HG03095 (cell line): Measurements from ENCODE around the gene MDM1.
A peak's percentile ranks its signal among the peaks of the same experiment; 100 is the strongest.

Experiments used
- ATAC-seq: cut with Tn5 transposase; IDR thresholded peaks from one replicate; pipeline ENCODE4 v1.9.1; 2021; ENCODE audit warnings: moderate library complexity; ENCODE audit not compliant: unreplicated experiment

Gene MDM1, protein sequence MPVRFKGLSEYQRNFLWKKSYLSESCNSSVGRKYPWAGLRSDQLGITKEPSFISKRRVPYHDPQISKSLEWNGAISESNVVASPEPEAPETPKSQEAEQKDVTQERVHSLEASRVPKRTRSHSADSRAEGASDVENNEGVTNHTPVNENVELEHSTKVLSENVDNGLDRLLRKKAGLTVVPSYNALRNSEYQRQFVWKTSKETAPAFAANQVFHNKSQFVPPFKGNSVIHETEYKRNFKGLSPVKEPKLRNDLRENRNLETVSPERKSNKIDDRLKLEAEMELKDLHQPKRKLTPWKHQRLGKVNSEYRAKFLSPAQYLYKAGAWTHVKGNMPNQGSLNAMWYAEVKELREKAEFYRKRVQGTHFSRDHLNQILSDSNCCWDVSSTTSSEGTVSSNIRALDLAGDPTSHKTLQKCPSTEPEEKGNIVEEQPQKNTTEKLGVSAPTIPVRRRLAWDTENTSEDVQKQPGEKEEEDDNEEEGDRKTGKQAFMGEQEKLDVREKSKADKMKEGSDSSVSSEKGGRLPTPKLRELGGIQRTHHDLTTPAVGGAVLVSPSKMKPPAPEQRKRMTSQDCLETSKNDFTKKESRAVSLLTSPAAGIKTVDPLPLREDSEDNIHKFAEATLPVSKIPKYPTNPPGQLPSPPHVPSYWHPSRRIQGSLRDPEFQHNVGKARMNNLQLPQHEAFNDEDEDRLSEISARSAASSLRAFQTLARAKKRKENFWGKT

DNA sequence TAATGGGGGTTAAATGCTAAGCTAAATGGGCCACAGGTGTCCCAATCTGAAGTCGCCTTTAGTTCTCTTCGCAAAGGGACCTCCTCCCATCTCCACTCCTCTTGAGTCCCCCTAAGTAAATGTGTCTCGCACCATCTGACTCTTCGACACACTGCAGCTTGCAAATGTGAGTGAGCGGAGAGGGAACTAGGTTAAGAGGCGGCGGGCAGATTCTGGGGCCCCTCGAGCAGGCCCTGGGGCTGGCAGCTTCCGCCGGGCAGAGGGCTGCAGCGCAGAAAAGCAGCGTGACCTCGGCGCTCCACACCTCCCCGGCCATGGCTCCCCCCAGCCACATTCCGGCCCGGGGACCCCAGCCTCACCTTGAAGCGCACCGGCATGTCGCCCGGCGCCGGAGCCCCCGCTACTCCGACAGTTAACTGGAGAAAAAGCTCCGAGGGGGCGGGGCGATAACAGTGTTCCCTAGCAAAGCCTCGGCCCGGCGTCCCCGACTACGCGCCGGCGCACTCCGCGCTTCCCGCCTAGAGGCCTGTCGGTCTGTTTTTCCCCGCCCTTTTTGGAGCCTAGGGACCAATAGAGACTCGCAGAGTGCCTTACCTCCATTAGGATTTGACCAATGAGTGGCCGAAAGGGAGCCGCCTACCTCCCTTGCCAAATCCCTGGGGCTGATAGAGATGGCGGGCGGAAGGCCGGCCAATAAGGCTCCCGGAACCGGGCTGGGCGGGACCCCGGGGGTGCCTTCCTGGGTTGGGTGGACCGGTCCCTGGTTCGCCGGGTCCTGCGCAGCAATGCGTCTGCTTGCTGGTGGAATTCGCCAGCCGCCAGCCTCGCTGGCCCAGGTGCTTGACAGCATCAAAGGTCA, at the start of gene MDM1:
Gene MDM1, minus strand, starts transcription at position 494 of the 859 bp plus-strand sequence. Its CDS starts 117 bp downstream, at position 377.
- ATAC-seq: peak; percentile 99

- ATAC-seq: no peak
These were observed 49.5 kb upstream of the MDM1 start for GRCh38 chr12:68381476-68382219.

DNA sequence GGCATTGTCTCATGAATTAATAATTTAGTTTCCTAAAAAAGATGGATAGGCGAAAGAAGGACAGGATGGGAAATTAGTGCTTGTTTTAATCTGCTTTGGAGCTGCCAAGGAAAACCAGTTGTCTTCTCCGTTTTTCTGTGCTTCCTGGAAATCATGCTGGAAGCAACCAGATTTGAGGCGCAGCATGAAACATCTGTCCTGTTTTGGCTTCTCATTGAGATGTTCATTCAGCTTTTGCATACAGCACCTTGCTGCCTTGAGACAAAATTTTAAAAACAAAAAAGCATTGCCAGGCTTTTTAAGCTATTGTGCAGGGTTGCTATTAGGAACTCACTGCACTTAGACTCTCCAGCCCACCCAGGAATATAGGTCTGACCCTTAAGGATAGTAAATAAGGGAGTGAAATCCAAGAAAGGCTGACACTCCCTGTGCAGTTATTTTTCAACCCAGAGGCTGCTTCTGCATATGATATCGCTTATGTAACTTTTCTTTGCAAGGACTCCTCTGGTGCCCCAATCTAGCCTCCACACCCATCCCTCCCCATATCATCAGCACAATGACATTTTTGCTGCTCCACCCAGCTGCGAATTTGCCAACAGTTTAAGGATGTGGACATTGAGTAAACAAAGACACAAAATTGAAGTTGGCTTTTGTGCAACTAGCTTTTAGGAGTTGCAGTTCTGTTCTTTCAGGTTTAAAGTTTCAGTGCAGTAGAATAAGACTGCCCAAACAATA, 46.9 kb upstream of the MDM1 start:
- no peak for ATAC-seq

- ATAC-seq: no peak
These were observed 45.7 kb upstream of the MDM1 start for GRCh38 chr12:68377881-68378280.

GRCh38 chr12:68376901-68377300, 44.7 kb upstream of the MDM1 start:
- ATAC-seq: no peak

DNA sequence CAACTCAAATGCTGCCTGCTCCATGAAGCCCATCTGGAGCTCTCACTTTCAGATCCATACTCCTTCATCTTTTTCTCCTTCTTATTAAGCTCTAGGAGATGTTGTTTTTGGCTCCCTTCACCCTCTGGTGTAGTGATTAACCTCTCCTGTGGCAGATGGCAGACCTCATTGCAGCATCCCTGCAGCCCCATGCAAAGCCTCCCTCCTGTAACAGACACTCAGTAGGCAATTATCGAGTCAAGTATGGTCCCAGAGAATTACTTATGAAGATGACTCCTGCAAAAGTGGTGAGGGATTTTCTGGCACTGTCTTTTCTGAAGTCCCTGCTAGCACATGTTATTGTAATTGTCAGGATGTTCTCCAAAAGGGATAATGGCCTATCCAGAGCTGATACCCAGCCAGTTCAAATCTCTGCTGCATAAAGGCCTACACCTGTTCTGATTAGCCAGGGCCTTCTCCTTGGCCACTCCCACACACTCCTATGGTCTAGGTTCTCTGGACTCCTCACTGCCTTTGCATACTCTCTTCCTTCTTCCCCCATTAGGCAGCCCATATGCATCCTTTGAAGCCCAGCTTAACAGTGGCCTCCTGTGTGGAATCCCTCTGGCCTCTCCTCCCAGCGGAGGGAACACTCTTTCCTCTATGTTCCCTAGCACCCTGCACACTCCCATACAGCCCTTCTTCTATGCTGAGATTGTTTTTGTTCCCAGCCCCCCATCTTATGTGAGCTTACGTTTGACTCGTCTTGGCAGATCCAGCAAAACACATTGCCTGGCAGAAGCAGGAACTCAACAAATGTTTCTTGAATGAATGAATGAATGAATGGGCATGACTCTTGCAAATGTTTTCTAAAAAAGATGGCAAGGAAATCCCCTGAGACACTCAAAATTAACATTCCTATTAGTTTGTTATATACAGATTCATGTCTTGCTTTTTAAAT, 43.9 kb upstream of the MDM1 start:
- ATAC-seq: no peak

DNA sequence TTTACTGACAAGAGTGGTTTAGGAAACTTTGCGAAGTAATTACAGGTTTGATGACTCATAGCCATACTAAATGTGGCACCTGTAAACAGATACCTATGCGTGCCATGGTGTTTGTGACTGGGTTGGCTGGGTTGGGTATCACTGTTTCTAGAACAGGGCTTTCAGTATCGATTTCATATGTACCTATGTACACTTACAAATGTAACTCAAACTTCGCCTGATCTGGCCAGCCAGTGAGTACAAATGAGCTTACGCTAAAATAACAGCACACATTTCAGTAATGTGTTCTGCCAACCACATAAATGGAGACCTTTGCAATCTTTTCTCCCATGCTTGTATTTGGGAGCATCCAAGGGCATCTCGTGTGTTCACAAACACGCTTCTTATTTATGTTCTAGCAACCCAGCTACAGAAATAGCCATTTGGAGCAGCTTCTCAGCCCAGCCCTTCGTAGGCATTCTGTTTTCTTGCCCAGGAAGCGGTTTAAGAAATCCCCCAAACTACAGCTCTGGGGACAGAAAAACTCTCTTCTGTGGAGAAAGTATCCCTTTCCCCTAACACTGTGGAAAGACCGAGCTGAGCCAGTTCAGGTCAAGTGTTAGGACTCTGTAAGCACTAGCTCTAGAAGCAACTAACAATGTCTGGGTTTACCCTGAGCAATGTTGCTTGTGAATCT, 42.3 kb upstream of the MDM1 start:
- ATAC-seq: peak; percentile 93

DNA sequence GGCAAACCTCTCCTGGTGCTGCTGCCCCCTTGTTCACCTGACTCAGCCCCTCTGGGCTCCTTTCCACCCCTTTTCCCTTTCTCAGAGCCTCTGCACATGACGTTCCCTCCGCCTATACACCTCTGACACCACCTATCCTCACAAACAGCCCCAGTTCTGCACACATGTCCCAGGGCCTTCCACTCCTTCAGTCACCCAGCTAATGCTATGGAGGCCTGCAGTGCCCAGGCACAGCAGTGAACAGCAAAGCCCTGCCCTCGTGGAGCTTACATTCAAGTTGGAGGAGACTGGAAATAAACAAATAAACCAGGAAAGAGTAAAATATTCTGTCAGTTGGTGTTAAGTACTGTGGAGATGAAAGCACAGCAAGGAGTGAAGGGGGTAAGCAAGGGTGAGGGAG, 38.5 kb upstream of the MDM1 start:
- ATAC-seq: no peak

DNA sequence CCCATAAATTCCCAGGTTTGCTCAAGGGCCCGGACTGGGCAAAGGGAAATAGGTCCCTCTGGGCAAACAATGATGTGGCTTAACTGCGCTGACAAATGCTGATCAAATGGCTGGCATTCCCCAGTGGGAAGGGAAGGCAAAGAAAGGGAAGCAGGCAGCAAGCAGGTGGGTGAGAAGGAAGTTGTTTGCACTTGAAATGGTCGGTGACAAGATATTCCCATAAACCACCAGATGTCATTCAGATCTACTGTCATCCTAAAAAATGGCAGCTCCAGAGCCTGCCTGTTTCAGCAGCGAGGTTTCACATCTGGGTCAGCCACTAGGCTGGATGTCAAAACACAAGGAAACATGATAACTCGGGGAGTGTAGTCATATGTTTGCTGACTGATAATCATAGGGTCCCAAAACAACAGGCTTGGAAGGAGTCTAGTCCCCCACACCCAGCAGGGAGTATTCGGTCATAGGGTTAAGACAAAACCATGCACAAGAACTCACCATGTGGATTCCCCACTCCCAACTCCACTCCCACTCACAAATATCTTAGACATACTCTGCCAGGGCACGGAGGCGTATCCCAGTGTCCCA, 37.9 kb upstream of the MDM1 start:
- no peak for ATAC-seq

DNA sequence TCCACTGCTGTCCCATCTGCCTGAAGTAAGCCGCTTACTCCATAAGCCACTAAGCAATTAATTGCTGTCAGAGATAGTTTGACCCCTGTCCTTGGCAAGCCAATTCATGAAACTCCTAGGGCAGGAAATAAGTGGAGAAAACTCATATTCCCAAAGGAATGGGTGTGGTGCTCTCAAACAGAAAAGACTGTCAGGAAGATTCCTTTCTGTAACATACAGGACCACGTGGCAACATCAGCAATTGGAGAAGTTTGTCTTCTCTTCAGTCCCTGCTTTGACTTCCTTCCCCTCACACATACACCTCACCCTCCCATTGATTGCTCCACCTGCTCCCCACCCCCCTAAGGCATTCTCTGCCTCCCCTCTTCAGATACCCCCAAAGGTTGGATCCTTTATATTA, 36.2 kb upstream of the MDM1 start:
- ATAC-seq: no peak

DNA sequence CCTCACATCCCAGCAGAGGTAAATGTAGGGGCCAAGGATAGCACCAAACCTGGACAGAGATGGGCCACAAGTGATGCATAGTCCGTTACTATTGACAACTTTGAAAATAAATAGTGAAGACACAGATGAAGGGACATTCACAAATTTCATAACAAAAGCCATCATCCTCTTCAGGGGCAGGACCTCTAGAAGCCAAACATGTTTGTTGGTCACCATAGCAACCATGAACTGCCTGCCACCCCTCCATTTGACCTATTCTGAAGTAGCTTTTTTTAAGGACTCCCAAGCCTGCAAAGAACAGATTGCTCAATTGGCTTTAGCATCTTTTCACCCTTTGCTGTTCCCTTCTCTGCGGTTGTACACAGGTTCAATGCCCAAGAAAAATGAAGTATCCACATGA, 35.7 kb upstream of the MDM1 start:
- ATAC-seq: no peak

DNA sequence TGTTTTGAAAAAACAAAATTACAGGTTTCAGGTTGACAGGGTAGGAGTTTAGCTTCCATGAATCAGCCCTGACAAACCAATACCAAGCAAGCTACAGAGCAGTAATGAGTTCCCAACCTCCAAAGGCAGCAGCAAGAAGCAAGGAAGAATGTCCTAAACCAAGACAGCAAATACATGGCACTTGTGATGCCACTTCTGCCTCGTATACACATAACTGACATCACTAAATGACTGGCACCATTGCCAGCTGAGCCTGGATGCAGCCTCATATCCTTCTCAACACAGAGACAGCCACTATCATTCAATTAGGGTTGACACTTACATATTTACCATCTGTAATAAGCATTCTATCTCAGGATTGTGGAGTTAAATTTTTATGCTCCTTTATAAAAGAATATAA, 35.0 kb upstream of the MDM1 start:
- no peak for ATAC-seq

DNA sequence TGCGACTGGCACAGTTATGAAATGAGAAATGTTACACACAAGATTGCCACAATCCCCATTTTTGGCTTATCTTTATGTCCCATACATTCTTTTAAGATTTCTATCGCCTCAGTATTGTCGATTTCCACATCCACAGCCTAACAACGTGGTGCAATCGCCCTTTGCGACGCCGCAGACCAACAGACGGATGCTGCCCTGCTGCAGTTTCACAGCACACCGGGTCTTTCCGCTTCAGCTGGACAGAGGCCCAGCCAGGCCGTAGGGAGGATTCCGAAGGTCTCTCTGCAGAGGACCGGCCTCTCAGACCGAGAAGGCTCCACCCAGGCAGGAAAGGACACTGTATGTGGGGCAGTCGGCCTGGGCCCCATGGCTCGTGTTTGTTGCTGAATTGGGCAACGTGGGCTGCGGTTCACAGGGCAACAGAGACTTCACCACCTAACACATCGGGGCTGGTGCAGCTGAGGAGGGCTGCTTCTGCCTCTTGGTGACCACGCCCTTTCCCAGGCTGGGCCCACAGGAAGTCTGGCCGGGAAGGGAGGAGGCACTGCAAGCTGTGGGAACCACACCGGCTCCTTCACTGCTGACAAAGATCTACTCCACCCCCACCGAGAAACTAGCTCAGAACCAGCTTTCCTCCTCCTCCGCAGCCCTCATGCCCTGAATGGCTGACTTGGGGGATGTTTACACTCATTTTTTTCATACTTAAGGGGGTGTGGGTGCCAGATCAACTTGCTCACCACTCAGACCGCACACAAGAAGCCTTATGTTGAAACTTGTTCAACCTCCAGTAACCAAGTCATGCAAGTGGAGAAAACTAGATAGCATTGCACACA, 32.9 kb upstream of the MDM1 start:
- peak; percentile 85 for ATAC-seq

DNA sequence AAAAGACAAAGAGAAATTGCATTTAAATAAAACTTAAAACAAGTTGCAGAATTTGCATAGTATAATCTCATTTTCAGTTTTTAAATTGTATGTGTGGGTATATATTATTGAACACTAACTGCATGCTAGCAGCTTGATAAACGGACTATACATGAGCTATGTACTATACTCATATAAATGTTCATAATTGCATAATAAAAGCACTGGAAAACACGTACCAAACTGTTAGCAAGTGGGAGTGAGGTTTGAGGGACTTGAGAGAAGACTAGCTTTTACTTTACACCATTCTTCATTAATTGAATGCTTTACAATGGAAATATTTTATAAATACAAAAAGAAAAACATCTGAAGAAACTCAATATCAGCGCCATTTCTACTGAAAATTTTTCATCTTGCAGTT, 32.2 kb upstream of the MDM1 start:
- no peak for ATAC-seq

DNA sequence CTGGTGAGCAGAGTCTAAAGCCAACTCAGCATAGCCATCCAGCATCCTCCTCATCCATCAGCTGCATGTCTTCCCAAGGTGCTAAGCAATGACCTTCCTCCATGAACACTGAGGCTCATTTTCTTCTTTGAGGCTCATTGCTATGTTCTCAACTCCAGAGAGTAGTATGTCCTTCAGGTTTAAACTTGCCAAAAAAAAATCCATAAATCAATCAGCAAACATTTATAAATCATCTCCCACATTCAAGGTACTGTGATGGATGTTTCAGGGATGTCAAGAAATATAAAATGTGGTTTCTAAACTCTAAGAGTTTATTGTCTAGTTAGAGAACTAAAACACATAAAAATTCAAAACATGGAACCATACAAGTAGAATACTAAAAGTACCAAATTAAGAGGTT, 29.8 kb upstream of the MDM1 start:
- no peak for ATAC-seq

DNA sequence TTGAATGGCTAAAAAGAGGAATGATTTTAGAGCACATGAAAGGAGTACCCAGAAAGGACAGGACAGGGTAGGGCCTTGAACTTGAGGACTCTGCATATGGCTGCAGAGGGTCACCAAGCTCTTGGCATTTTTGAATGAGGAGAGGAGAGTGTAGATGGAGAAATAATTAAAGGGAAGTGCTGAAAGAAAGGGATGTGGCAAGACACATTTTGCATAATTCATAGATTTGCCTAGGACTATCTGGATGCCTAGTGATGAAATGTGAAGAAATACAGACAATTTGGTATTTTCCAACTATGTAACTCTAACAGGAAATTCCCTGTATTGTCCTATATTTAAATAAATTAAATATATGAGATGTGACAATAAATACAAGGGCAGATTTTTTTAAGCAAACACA, 27.5 kb upstream of the MDM1 start:
- ATAC-seq: no peak
